Osteocyte (in vitro differentiated cells): ENCODE results near the gene COMTD1. TPM values are rescaled to one million over a fixed set of nuclear protein-coding genes. Genes with fewer than 3 reads are reported as not detected.
"Not testable (repeated sequence)": the region's sequence is repeated elsewhere in the genome, so short reads cannot be mapped to it uniquely, and the experiment has no call there.

ENCODE experiments used
- DNase-seq: peaks from one replicate; pipeline ENCODE4 v3.0.0; 2021; ENCODE audit warnings: mixed read lengths; ENCODE audit not compliant: unreplicated experiment; ENCODE audit errors: extremely low spot score
- H3K27ac Mint-ChIP-seq: one replicate; pipeline ENCODE4 v1.8.0; 2021; ENCODE audit warnings: mild to moderate bottlenecking, mixed read lengths; ENCODE audit not compliant: unreplicated experiment
- H3K27me3 Mint-ChIP-seq: one replicate; pipeline ENCODE4 v1.8.0; 2021; ENCODE audit warnings: mixed read lengths; ENCODE audit not compliant: unreplicated experiment
- H3K36me3 Mint-ChIP-seq: one replicate; pipeline ENCODE4 v1.8.0; 2021; ENCODE audit warnings: mixed read lengths; ENCODE audit not compliant: unreplicated experiment
- H3K4me1 Mint-ChIP-seq: one replicate; pipeline ENCODE4 v1.8.0; 2021; ENCODE audit warnings: mixed read lengths; ENCODE audit not compliant: unreplicated experiment
- H3K4me3 Mint-ChIP-seq: one replicate; pipeline ENCODE4 v1.8.0; 2021; ENCODE audit warnings: mild to moderate bottlenecking, moderate library complexity, mixed read lengths; ENCODE audit not compliant: unreplicated experiment
- H3K9me3 Mint-ChIP-seq: one replicate; pipeline ENCODE4 v1.8.0; 2021; ENCODE audit warnings: mixed read lengths; ENCODE audit not compliant: unreplicated experiment
- total RNA-seq: library from RNA; stranded (reverse); gene quantifications from 2 replicates; pipeline ENCODE4 v1.2.1, GENCODE V29; 2021
- TF ChIP-seq, protein P1 (sequence below): fragments of 200-600 bp; sonication (generic); IDR thresholded peaks from 2 replicates; pipeline ENCODE4 v1.5.0; 2021; ENCODE audit warnings: antibody characterized with exemption, mild to moderate bottlenecking, moderate library complexity

The COMTD1 gene
- total RNA-seq, 1 donor from 2014 or later = 12.9 TPM

GRCh38 chr10:75197906-75198305, 37.9 kb downstream of the COMTD1 start:
- H3K4me3 Mint-ChIP-seq = no peak overlapping the region
- H3K9me3 Mint-ChIP-seq = no peaks in the 10 kb centered on the region
- TF ChIP-seq, protein P1, sequence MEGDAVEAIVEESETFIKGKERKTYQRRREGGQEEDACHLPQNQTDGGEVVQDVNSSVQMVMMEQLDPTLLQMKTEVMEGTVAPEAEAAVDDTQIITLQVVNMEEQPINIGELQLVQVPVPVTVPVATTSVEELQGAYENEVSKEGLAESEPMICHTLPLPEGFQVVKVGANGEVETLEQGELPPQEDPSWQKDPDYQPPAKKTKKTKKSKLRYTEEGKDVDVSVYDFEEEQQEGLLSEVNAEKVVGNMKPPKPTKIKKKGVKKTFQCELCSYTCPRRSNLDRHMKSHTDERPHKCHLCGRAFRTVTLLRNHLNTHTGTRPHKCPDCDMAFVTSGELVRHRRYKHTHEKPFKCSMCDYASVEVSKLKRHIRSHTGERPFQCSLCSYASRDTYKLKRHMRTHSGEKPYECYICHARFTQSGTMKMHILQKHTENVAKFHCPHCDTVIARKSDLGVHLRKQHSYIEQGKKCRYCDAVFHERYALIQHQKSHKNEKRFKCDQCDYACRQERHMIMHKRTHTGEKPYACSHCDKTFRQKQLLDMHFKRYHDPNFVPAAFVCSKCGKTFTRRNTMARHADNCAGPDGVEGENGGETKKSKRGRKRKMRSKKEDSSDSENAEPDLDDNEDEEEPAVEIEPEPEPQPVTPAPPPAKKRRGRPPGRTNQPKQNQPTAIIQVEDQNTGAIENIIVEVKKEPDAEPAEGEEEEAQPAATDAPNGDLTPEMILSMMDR = no peak
- H3K27ac Mint-ChIP-seq = no peak overlapping the region
- no peaks in the 10 kb centered on the region for H3K36me3 Mint-ChIP-seq
- no peak for DNase-seq
- H3K4me1 Mint-ChIP-seq = peaks cover 4% of the 10 kb centered on the region
- no peaks in the 10 kb centered on the region for H3K27me3 Mint-ChIP-seq

GRCh38 chr10:75197066-75197465, 38.7 kb downstream of the COMTD1 start:
- H3K4me1 Mint-ChIP-seq = peaks cover 2% of the 10 kb centered on the region
- no peak for DNase-seq
- TF ChIP-seq, protein P1 = no peak

GRCh38 chr10:75195035-75195763, 40.6 kb downstream of the COMTD1 start:
- H3K9me3 Mint-ChIP-seq = no peaks in the 10 kb centered on the region
- H3K4me1 Mint-ChIP-seq = peaks cover 8% of the 10 kb centered on the region
- H3K4me3 Mint-ChIP-seq = no peak overlapping the region
- no peaks in the 10 kb centered on the region for H3K36me3 Mint-ChIP-seq
- H3K27me3 Mint-ChIP-seq = no peaks in the 10 kb centered on the region
- no peak overlapping the region for H3K27ac Mint-ChIP-seq
- DNase-seq = no peak
- TF ChIP-seq, protein P1 = no peak

More at GRCh38 chr10:75197066-75197465, 38.7 kb downstream of the COMTD1 start:
- Mint-ChIP-seq H3K9me3 (no peaks in the 10 kb centered on the region), H3K4me3 (no peak overlapping the region), H3K27ac (no peak overlapping the region), H3K27me3 (no peaks in the 10 kb centered on the region), H3K36me3 (no peaks in the 10 kb centered on the region)

DNA sequence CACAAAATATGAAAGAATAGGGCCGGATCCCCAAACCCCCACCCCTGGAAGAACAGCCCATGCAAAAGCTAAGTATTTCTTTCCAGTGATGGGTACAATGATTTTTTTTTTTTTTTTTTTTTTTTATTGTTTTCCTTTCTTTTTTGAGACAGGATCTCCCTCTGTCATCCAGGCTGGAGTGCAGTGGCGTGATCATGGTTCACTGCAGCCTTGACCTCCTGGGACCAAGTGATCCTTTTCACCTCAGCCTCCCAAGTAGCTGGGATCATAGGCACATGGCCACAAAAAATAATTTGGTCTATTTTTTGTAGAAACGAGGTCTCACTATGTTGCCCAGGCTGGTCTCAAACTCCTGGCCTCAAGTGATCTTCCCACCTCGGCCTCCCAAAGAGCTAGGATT, 41.1 kb downstream of the COMTD1 start:
- H3K36me3 Mint-ChIP-seq, H3K9me3 Mint-ChIP-seq, DNase-seq, H3K27ac Mint-ChIP-seq, H3K4me1 Mint-ChIP-seq, H3K27me3 Mint-ChIP-seq, H3K4me3 Mint-ChIP-seq: not testable (repeated sequence)

GRCh38 chr10:75191821-75192568, 43.8 kb downstream of the COMTD1 start:
- H3K36me3 Mint-ChIP-seq = no peaks in the 10 kb centered on the region
- H3K27ac Mint-ChIP-seq = peak overlapping the region; percentile 74
- H3K9me3 Mint-ChIP-seq = no peaks in the 10 kb centered on the region
- H3K4me1 Mint-ChIP-seq = peaks cover 8% of the 10 kb centered on the region
- TF ChIP-seq, protein P1 = no peak
- no peak for DNase-seq
- no peak overlapping the region for H3K4me3 Mint-ChIP-seq
- no peaks in the 10 kb centered on the region for H3K27me3 Mint-ChIP-seq
